HL-60/S4 (cell line): Measurements from ENCODE around the gene SLC8B1.

ENCODE experiments used
- in situ Hi-C: fragments of 300-500 bp; cut with MboI; formaldehyde crosslinking; loops from 2 replicates; pipeline ENCODE4 v1.14.3; 2022; ENCODE audit warnings: low sequenced_read_pairs

SLC8B1 gene

GRCh38 chr12:113248842-113249435 lies 86.0 kb downstream of the SLC8B1 start:
- in situ Hi-C loops: no loop called here
